ENCODE results near the gene ZNF804B. TPM values are rescaled to one million over a fixed set of nuclear protein-coding genes. Genes with fewer than 3 reads are reported as not detected.

Gene ZNF804B
- total and polyA plus RNA-seq, 9 of the 15 experiments (the other 6 are each of a cell fraction or from before 2014, with no cell fraction given): 0.04 to 0.22 (median 0.09) TPM; not detected in 6

DNA sequence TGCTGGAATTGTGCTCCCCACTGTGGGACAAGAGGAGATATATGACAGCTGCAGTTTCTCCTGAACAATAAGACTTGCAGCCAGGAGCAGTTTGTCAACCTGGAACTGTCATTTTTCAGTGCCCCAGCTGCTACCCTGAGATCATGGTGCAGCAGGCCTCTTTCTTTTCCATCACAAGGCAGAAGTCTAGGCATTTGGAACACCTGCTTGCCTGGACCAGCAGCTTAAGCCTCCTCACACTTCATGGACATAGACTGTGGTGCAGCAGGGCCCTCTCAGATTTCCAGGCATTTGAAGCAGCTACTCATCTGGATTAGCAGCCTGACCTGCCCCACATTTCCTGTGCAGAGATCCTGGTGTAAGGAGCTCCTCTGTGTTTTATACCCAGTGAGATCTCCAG, 486.7 kb downstream of the ZNF804B start:
- Histone ChIP-seq H3K4me3 (no peak overlapping the region), H3K9me1 (ENCODE audit: control insufficient read depth, insufficient read depth, low read length) (no peaks in the 10 kb centered on the region), H3K27ac (ENCODE audit: extremely low read depth, low read depth, low read length) (no peak overlapping the region), H4K20me1 (replicated peaks; ENCODE audit: control insufficient read depth, insufficient read depth, low read length) (no peaks in the 10 kb centered on the region), H3K4me1 (replicated peaks in 1 of 2; ENCODE audit: control insufficient read depth in 2 of 2, insufficient read depth in 2 of 2, low read length in 2 of 2) (no peaks in the 10 kb centered on the region), H3K4me2 (ENCODE audit: insufficient read depth, low read length) (no peak overlapping the region), H2AFZ (ENCODE audit: low read depth, low read length) (no peak overlapping the region), H3K9ac (ENCODE audit: insufficient read depth in 1 of 2, low read depth in 2 of 2, low read length in 2 of 2) (no peak overlapping the region), H3K9me3 (replicated peaks; ENCODE audit: control insufficient read depth, insufficient read depth, low read depth, low read length) (no peaks in the 10 kb centered on the region; the same call in 1 of the 2 replicates), H3K27me3 (ENCODE audit: control insufficient read depth in 2 of 2, insufficient read depth in 2 of 2, low read length in 2 of 2) (no peaks in the 10 kb centered on the region), H3K79me2 (ENCODE audit: control insufficient read depth, insufficient read depth, low read length) (no peaks in the 10 kb centered on the region), H3K36me3 (ENCODE audit: control insufficient read depth, insufficient read depth, low read length) (no peaks in the 10 kb centered on the region)
- DNase-seq (ENCODE audit: extremely low read depth in 1 of 4, low spot score in 3 of 4) (no peak), FAIRE-seq (no peak), ATAC-seq (no peak)
- ChIA-PET CTCF (ENCODE audit: low intra/inter-chr PET ratio) (no interaction called here), POLR2A (no interaction called here)
- intact Hi-C loops (cut with micrococcal nuclease): no loop called here
- in situ Hi-C loops (cut with MboI): no loop called here
- no TSS peak for BruUV-seq (replicated peaks)
- TF ChIP-seq MIER1 (IDR thresholded peaks at IDR 0.05; ENCODE audit: low read depth) (no peak), ZNF561 (CRISPR knock-in tag; conservative IDR thresholded peaks at IDR 0.05) (no peak), MYC (IDR thresholded peaks at IDR 0.05; ENCODE audit: low read depth, low read length) (no peak), MYC (CRISPR knock-in tag; IDR thresholded peaks at IDR 0.05; ENCODE audit: borderline replicate concordance, low read depth) (no peak), ZNF324 (CRISPR knock-in tag; IDR thresholded peaks at IDR 0.05) (no peak), SRSF7 (optimal IDR thresholded peaks at IDR 0.05; ENCODE audit: low read depth, low read length) (no peak), ZNF146 (CRISPR knock-in tag; IDR thresholded peaks at IDR 0.05; ENCODE audit: unreplicated experiment) (no peak), CEBPB (tag; IDR thresholded peaks at IDR 0.05) (no peak), TEAD2 (tag; IDR thresholded peaks at IDR 0.05) (no peak), RBFOX2 (IDR thresholded peaks at IDR 0.05; ENCODE audit: low read depth, low read length) (no peak), ZFP30 (CRISPR knock-in tag; IDR thresholded peaks at IDR 0.05; ENCODE audit: borderline replicate concordance) (no peak), ELF2 (CRISPR knock-in tag; IDR thresholded peaks at IDR 0.05) (no peak)
- TF ChIP-seq, protein P1, sequence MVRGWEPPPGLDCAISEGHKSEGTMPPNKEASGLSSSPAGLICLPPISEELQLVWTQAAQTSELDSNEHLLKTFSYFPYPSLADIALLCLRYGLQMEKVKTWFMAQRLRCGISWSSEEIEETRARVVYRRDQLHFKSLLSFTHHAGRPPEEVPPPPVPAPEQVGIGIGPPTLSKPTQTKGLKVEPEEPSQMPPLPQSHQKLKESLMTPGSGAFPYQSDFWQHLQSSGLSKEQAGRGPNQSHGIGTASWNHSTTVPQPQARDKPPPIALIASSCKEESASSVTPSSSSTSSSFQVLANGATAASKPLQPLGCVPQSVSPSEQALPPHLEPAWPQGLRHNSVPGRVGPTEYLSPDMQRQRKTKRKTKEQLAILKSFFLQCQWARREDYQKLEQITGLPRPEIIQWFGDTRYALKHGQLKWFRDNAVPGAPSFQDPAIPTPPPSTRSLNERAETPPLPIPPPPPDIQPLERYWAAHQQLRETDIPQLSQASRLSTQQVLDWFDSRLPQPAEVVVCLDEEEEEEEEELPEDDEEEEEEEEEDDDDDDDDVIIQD (CRISPR knock-in tag; IDR thresholded peaks at IDR 0.05): no peak
- TF ChIP-seq, protein P2, sequence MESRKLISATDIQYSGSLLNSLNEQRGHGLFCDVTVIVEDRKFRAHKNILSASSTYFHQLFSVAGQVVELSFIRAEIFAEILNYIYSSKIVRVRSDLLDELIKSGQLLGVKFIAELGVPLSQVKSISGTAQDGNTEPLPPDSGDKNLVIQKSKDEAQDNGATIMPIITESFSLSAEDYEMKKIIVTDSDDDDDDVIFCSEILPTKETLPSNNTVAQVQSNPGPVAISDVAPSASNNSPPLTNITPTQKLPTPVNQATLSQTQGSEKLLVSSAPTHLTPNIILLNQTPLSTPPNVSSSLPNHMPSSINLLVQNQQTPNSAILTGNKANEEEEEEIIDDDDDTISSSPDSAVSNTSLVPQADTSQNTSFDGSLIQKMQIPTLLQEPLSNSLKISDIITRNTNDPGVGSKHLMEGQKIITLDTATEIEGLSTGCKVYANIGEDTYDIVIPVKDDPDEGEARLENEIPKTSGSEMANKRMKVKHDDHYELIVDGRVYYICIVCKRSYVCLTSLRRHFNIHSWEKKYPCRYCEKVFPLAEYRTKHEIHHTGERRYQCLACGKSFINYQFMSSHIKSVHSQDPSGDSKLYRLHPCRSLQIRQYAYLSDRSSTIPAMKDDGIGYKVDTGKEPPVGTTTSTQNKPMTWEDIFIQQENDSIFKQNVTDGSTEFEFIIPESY (CRISPR knock-in tag; IDR thresholded peaks at IDR 0.05): no peak

All from K562 (cell line).